Vagina (tissue), 2 donors: Measurements from ENCODE around the gene GLI3.

Source experiments
- CTCF ChIP-seq, 3 experiments: fragments of 450-650 bp in 2 of 3; fragments of 200-600 bp in 1 of 3; sonication (generic) in 1 of 3; IDR thresholded peaks; one replicate each; pipeline ENCODE4 v1.5.1; 2017 to 2019; ENCODE audit warnings: antibody characterized with exemption in 3 of 3, mild to moderate bottlenecking in 2 of 3, moderate library complexity in 2 of 3
- POLR2A ChIP-seq, 2 donors: fragments of 450-650 bp; IDR thresholded peaks; one replicate each; pipeline ENCODE4 v1.6.1; 2017; ENCODE audit warnings: antibody characterized with exemption in 2 of 2, mild to moderate bottlenecking in 2 of 2, moderate library complexity in 2 of 2
- POLR2AphosphoS5 ChIP-seq, 2 donors: sonication (generic); formaldehyde crosslinking; IDR thresholded peaks; one replicate each; pipeline ENCODE4 v1.9.0; 2017; ENCODE audit warnings: antibody characterized with exemption in 2 of 2, mild to moderate bottlenecking in 2 of 2, low read depth in 1 of 2; ENCODE audit not compliant: insufficient read depth in 1 of 2

- TF ChIP-seq CTCF (IDR thresholded peaks at IDR 0.05) (no peak), POLR2A (IDR thresholded peaks at IDR 0.05) (no peak), POLR2AphosphoS5 (IDR thresholded peaks at IDR 0.05; ENCODE audit: insufficient read depth in 1 of 2, low read depth in 1 of 2) (no peak)
Measured at GRCh38 chr7:42035210-42035609, 201.8 kb downstream of the GLI3 start.
